Stimulated activated CD8-positive, alpha-beta memory T cell treated with anti-CD3 and anti-CD28 coated beads, Interleukin-4, amount 100 ng/mL, for 24 hours (primary cell): Measurements from ENCODE around the gene FAT1.

Experiments used
- DNase-seq: peaks from one replicate; pipeline ENCODE4 v3.0.0-alpha.2; 2020; ENCODE audit warnings: low read depth

FAT1 gene

GRCh38 chr4:186724058-186724863 is 605 bp upstream of the FAT1 start:
- no peak for DNase-seq

DNA sequence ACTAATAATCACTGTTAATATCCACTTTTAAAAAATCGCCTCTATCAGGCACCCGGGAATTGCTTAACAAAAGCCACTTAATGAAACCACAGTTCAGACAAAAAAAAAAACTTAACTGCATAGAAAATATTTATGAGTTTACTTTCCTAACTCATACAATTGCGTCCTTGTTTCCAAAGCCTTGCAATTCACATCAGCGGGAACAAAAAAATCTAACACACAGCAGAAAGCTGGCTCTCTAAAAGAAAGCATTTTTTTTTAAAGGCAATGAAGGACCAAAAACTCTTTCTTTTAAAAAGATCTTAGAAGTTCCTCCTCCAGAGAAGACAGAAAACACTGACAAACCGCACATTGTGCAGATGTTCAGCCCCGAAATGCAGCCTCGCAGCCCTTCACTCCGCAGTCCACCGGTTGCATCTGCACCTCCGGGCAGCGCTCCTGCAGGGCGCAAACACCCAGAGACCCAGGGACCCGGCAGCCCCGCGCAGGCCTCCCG is 812 bp downstream of the FAT1 start:
- DNase-seq, result no peak

GRCh38 chr4:186719925-186720694 is 3.5 kb downstream of the FAT1 start:
- DNase-seq, result no peak

DNA sequence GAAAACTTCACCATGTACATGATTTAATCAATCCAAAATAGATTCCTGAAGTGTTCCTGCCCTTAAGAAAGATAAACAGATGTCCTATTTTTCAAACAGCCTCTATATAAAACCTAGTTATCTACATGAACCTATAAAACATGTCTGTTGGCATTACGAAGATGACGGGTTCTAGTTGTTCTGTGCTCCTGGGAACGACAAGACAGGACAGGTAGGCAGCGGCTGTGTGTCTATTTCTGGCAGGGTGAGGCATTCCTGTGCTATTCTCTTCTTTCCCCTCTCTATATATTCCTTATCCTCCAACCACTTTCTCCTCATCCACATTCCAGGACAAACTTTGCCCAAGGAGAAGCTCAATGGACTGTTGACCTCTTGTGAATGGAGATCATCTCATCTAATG is 6.1 kb downstream of the FAT1 start:
- DNase-seq, result no peak

DNA sequence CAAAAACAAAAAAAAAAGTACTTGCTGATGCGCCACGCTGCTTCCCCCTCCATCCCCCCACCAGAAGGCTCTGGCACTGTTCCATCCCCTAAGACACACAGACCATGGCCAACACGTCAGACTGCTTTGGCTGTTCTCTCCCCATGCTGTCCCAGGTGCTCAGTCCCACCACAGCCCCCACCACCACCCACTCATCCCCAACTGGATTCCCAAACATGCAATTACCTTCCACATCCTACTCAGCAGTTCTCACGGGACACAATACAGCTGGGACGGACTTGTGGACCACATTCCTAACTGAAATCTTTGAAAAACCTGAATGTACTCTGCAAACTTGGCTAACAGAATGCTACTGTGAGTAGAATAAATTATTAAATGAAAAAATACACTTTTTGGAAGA is 8.6 kb downstream of the FAT1 start:
- no peak for DNase-seq

- no peak for DNase-seq
Measured at GRCh38 chr4:186714006-186714675, 9.5 kb downstream of the FAT1 start.

GRCh38 chr4:186712690-186713089 is 11.0 kb downstream of the FAT1 start:
- no peak for DNase-seq

- DNase-seq, result no peak
Measured at GRCh38 chr4:186710521-186711119, 13.0 kb downstream of the FAT1 start.

- DNase-seq, result no peak
Measured at GRCh38 chr4:186709517-186709916, 14.1 kb downstream of the FAT1 start.

DNA sequence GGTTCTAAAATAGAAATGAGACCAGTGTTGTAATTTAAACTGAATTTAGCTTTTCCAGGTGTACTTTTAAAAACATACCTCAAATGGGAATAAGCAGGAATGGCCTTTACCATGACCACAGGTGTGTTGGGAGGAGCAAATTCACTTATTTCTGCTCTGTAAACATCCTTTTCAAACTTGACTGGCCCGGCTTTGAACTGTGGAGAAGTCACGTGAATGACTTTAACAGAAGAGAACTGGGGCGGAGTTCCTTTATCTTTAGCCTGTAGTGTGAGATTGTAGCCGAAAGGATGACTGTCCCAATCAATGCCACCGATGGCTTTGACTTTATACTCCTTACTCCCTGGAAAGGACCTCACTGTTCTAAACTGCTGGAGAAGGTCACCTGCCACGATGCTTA is 15.1 kb downstream of the FAT1 start:
- DNase-seq, result no peak

DNA sequence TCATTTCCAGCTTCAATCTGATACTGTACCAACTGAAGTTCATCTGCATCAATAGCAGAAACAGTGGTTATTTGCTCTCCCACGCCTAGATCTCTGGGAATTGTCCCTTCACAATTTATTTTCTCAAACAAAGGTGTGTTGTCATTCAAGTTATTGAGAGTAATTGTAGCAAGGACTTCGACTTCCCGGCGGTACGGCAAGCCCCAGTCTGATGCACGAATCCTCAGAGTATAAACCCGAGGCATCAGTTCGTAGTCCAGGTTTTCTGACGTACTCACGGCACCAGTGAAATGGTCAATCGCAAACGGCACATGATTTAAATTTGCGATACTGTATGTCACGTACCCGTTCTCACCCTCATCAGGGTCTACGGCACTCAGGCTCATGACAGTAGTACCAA is 15.7 kb downstream of the FAT1 start:
- DNase-seq, result no peak

GRCh38 chr4:186707574-186707973 is 16.1 kb downstream of the FAT1 start:
- DNase-seq, result no peak

- DNase-seq, result no peak
Measured at GRCh38 chr4:186704057-186704456, 19.6 kb downstream of the FAT1 start.

DNA sequence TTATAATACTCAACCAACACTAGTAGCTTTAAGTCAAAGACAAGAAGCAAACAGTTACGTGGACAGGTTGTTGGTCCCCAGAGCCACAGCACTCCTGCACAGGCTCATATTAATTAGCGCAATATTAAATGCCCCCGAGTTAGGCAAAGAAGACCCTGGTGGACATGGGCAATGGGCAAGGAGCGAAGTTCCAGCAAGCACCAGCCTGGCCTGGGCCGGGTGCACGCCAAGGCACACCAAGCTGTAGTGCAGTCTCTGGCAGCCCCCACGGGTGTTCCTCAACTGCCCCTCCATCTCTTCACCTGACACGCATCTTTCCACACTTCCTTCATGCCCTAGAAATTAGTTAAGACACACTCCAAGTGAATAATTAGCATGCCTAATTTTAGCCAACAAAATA is 20.1 kb downstream of the FAT1 start:
- DNase-seq, result no peak

DNA sequence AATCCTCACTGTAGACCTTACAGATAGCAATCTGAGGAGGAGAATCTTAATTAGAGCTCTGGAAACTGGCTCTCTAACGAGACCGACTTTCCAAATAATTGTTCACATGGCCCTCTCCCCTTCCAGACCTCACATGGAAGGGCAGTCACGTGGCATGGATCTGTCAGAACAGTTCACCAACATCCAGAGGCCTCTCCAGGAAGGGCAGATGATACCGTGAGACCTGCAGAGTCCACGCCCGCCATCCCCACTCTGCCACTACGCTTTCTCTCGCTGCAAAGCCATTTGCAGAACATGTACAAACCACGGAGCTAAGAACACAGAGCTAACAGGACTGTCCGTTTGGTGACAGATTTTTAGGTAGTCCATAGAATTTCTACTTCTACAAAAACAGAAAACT is 20.7 kb downstream of the FAT1 start:
- DNase-seq, result no peak

DNA sequence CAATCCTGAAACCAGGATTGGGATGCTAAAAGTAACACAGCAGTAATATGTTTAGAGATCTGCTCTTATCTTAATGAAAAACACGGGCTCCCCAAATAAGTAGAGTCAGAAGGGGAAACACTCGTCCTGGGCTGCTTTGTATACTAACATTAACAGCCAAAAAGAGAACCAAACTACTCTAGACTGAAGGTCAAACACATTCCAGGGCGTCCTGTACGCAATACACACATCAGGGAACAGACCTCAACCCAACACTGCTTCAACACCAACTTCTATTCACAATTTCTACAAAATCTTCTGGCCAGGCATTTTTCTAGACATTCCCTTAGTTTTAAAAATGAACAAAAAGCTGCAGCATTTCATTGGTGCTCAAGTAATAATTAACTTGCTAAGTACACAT is 21.4 kb downstream of the FAT1 start:
- DNase-seq, result no peak

DNA sequence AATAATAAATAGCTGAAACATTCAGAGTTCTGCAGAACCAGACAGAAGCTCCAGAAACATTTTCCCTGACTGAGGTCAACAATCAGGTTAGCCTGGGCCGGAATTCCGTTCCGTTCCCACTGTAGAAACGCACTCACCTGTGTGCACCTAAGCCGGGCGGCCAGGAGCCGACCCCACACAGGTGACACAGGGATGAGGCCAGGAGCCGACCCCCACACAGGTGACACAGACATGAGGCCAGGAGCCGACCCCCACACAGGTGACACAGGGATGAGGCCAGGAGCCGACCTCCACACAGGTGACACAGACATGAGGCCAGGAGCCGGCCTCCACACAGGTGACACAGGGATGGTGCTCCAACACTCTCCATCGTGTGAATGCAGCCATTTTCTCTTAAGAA is 21.9 kb downstream of the FAT1 start:
- no peak for DNase-seq

- no peak for DNase-seq
Measured at GRCh38 chr4:186701273-186701672, 22.4 kb downstream of the FAT1 start.

DNA sequence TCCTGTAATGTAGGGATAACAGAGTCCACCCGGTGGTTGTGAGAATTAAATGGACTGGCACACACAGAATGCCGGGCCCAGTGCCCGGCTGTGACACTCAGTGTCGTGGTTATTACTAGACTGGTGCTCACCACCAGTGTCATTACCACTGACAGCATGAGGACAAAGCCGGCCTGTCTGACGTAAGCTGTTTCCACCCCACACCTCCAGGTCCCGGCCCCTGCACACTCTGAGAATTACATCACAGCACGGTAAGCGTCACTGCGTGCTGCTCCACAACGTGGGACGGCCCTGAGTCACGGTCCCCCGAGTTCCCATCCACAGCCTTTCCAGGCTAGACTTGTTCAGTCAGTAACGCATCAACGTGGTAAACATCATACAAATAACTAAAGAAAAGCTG is 22.9 kb downstream of the FAT1 start:
- no peak for DNase-seq

DNA sequence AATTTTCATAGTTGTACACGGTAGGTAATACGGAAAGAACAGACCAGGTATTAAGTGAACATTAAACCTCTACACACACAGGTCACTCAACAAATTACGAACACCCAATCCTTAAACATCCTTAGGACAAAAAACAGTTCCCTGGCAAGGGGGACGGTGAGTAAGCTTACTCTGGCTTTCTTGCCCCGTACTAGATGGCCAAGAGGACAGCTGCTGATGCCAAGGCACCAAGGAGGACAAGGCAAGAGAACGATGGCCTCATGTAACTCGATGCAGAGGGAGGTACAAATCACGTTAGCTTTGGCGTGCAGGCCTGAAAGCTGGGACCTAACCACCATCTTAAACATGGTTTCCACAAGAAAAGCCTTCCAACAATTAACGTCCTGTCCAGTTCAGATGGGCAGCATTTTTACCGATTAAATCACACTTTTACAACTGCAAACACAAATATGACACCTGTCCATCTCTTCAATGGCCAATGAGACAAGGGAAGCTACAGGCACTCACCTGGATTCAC is 23.7 kb downstream of the FAT1 start:
- no peak for DNase-seq

GRCh38 chr4:186699298-186699697 is 24.4 kb downstream of the FAT1 start:
- DNase-seq, result no peak

GRCh38 chr4:186698525-186698924 is 25.1 kb downstream of the FAT1 start:
- no peak for DNase-seq
